CD8-positive, alpha-beta memory T cell (primary cell): ENCODE results near the gene ZDHHC14. TPM values are rescaled to one million over a fixed set of nuclear protein-coding genes. Genes with fewer than 3 reads are reported as not detected.
A peak's percentile ranks its signal among the peaks of the same experiment; 100 is the strongest.

Source experiments
- CTCF ChIA-PET: fragments of 350-600 bp; sonication (Branson Sonifier 250); formaldehyde crosslinking; loops from one replicate; lab custom pipeline; 2021; ENCODE audit warnings: antibody characterized with exemption; lab: Charles Lee
- POLR2A ChIA-PET: fragments of 350-600 bp; sonication (Branson Sonifier 250); formaldehyde crosslinking; loops from one replicate; lab custom pipeline; 2021; ENCODE audit warnings: antibody characterized with exemption; lab: Charles Lee
- DNase-seq, 5 donors: peaks; one replicate each; pipeline versions ENCODE4 v3.0.0 to v3.0.0-alpha.2; 2020 to 2022; ENCODE audit warnings: mixed read lengths in 1 of 5
- H3K27ac ChIP-seq: one replicate; pipeline ENCODE4 v1.7.0; 2013; ENCODE audit warnings: low read depth, mild to moderate bottlenecking, low read length, moderate library complexity
- H3K27me3 ChIP-seq: 2 replicates; pipeline ENCODE4 v1.7.0; 2013; ENCODE audit warnings: low read length, mild to moderate bottlenecking; ENCODE audit not compliant: insufficient read depth, poor library complexity, severe bottlenecking
- H3K36me3 ChIP-seq: 2 replicates; pipeline ENCODE4 v1.7.0; 2013; ENCODE audit warnings: mild to moderate bottlenecking, low read length, moderate library complexity; ENCODE audit not compliant: insufficient read depth
- H3K4me1 ChIP-seq: 2 replicates; pipeline ENCODE4 v1.7.0; 2013; ENCODE audit warnings: mild to moderate bottlenecking, low read length, moderate library complexity; ENCODE audit not compliant: insufficient read depth
- H3K4me3 ChIP-seq: 2 replicates; pipeline ENCODE4 v1.7.0; 2013; ENCODE audit warnings: mild to moderate bottlenecking, low read length
- H3K9me3 ChIP-seq: 2 replicates; pipeline ENCODE4 v1.7.0; 2013; ENCODE audit warnings: mild to moderate bottlenecking, low read length
- H3K27ac Mint-ChIP-seq, 8 donors: one replicate each; pipeline ENCODE4 v1.8.0; 2020 to 2021; ENCODE audit warnings: mixed read lengths in 8 of 8, mild to moderate bottlenecking in 6 of 8, inconsistent platforms in 3 of 8, moderate library complexity in 3 of 8
- H3K27me3 Mint-ChIP-seq, 2 donors: one replicate each; pipeline ENCODE4 v1.8.0; 2020 to 2021; ENCODE audit warnings: mixed read lengths in 2 of 2, mild to moderate bottlenecking in 1 of 2, moderate library complexity in 1 of 2
- H3K36me3 Mint-ChIP-seq, 3 donors: one replicate each; pipeline ENCODE4 v1.8.0; 2020 to 2021; ENCODE audit warnings: mixed read lengths in 3 of 3, inconsistent platforms in 1 of 3, mild to moderate bottlenecking in 1 of 3
- H3K4me1 Mint-ChIP-seq, 3 donors: one replicate each; pipeline ENCODE4 v1.8.0; 2020 to 2021; ENCODE audit warnings: mixed read lengths in 3 of 3, inconsistent platforms in 1 of 3, mild to moderate bottlenecking in 1 of 3
- H3K4me3 Mint-ChIP-seq, 7 donors: one replicate each; pipeline ENCODE4 v1.8.0; 2020 to 2021; ENCODE audit warnings: mixed read lengths in 7 of 7, mild to moderate bottlenecking in 6 of 7, moderate library complexity in 4 of 7, inconsistent platforms in 2 of 7
- H3K9me3 Mint-ChIP-seq, 5 donors: one replicate each; pipeline ENCODE4 v1.8.0; 2020 to 2022; ENCODE audit warnings: mixed read lengths in 5 of 5, mild to moderate bottlenecking in 3 of 5, moderate library complexity in 2 of 5, inconsistent platforms in 1 of 5
- polyA plus RNA-seq: library from polyadenylated mRNA; unstranded; fragments of 300-500 nt; fragmentation: Illumina TruSeq; gene quantifications from one replicate; pipeline ENCODE4 v1.2.3, GENCODE V29; 2021
- total RNA-seq, 2 experiments: library from RNA; stranded (reverse); gene quantifications; one replicate each; pipeline ENCODE4 v1.2.3, GENCODE V29; 2021

ZDHHC14 gene
- total and polyA plus RNA-seq, 3 experiments from 2014 or later, result 4.2 to 8.1 (median 6.3) TPM

GRCh38 chr6:157534977-157535339, 154.0 kb downstream of the ZDHHC14 start:
- H3K27ac ChIP-seq, result peak overlapping the region; percentile 22
- Mint-ChIP-seq H3K9me3 (no peaks in the 10 kb centered on the region), H3K4me1 (peaks cover 58 to 71% (median 62%) of the 10 kb centered on the region in 3 donors), H3K27ac (peak overlapping the region; percentile 84 to 97 (median 92)), H3K27me3 (peaks cover 0 to under 1% of the 10 kb centered on the region in 2 donors), H3K4me3 (peak overlapping the region in 6 of 7 donors; percentile 28 to 76 (median 70)), H3K36me3 (no peaks in the 10 kb centered on the region)
- H3K9me3 ChIP-seq, result no peaks in the 10 kb centered on the region
- POLR2A ChIA-PET, result no interaction called here
- peaks cover 42% of the 10 kb centered on the region for H3K4me1 ChIP-seq
- no peak overlapping the region for H3K4me3 ChIP-seq
- no peaks in the 10 kb centered on the region for H3K36me3 ChIP-seq
- no peak for DNase-seq
- H3K27me3 ChIP-seq, result no peaks in the 10 kb centered on the region
- CTCF ChIA-PET, result interaction anchor here (0.9 to 1.5 kb wide), 2 partner anchors 35 to 202 kb away, joined by 3 to 4 read pairs; no protein-coding TSS in a partner anchor

GRCh38 chr6:157535340-157536222, 154.6 kb downstream of the ZDHHC14 start:
- Mint-ChIP-seq H3K36me3 (no peaks in the 10 kb centered on the region), H3K9me3 (no peaks in the 10 kb centered on the region), H3K27me3 (peaks cover 0 to 2% of the 10 kb centered on the region in 2 donors), H3K4me1 (peaks cover 58 to 71% (median 62%) of the 10 kb centered on the region in 3 donors), H3K4me3 (peak overlapping the region; percentile 28 to 76 (median 72)), H3K27ac (peak overlapping the region; percentile 84 to 97 (median 92))
- Histone ChIP-seq H3K4me3 (peak overlapping the region; percentile 9), H3K4me1 (peaks cover 42% of the 10 kb centered on the region), H3K27ac (peak overlapping the region; percentile 22), H3K9me3 (no peaks in the 10 kb centered on the region), H3K27me3 (no peaks in the 10 kb centered on the region), H3K36me3 (no peaks in the 10 kb centered on the region)
- ChIA-PET CTCF (interaction anchor here (0.9 to 1.5 kb wide), 2 partner anchors 35 to 202 kb away, joined by 3 to 4 read pairs; no protein-coding TSS in a partner anchor), POLR2A (interaction anchor here (1.3 kb wide), 1 partner anchor 14 kb away, joined by 3 read pairs; no protein-coding TSS in a partner anchor)
- no peak for DNase-seq

- Mint-ChIP-seq H3K4me3 (peak overlapping the region; percentile 28 to 76 (median 72)), H3K27ac (peak overlapping the region; percentile 84 to 97 (median 92)), H3K4me1 (peaks cover 58 to 71% (median 62%) of the 10 kb centered on the region in 3 donors), H3K9me3 (no peaks in the 10 kb centered on the region), H3K27me3 (peaks cover 0 to 2% of the 10 kb centered on the region in 2 donors), H3K36me3 (no peaks in the 10 kb centered on the region)
- Histone ChIP-seq H3K36me3 (no peaks in the 10 kb centered on the region), H3K4me3 (no peak overlapping the region), H3K9me3 (no peaks in the 10 kb centered on the region), H3K27me3 (no peaks in the 10 kb centered on the region), H3K4me1 (peaks cover 42% of the 10 kb centered on the region), H3K27ac (peak overlapping the region; percentile 22)
- CTCF ChIA-PET, result no interaction called here
- POLR2A ChIA-PET, result interaction anchor here (1.3 kb wide), 1 partner anchor 13 kb away, joined by 3 read pairs; no protein-coding TSS in a partner anchor
- peak in 1 of 5 donors; percentile 55 for DNase-seq
Observed at GRCh38 chr6:157536223-157536545, 155.2 kb downstream of the ZDHHC14 start.

GRCh38 chr6:157537556-157537955, 156.6 kb downstream of the ZDHHC14 start:
- H3K9me3 ChIP-seq, result no peaks in the 10 kb centered on the region
- Mint-ChIP-seq H3K27me3 (peaks cover 0 to 4% of the 10 kb centered on the region in 2 donors), H3K27ac (peak overlapping the region; percentile 55 to 95 (median 84)), H3K9me3 (no peaks in the 10 kb centered on the region), H3K4me1 (peaks cover 57 to 71% (median 62%) of the 10 kb centered on the region in 3 donors), H3K4me3 (peak overlapping the region in 6 of 7 donors; percentile 2 to 75 (median 42)), H3K36me3 (peaks cover 0 to 5% (median 0%) of the 10 kb centered on the region in 3 donors)
- H3K36me3 ChIP-seq, result no peaks in the 10 kb centered on the region
- peaks cover 42% of the 10 kb centered on the region for H3K4me1 ChIP-seq
- CTCF ChIA-PET, result interaction anchor here (0.7 kb wide), 1 partner anchor 12 kb away, joined by 3 read pairs; no protein-coding TSS in a partner anchor
- H3K27me3 ChIP-seq, result no peaks in the 10 kb centered on the region
- H3K27ac ChIP-seq, result no peak overlapping the region
- POLR2A ChIA-PET, result no interaction called here
- no peak overlapping the region for H3K4me3 ChIP-seq
- DNase-seq, result no peak

- Mint-ChIP-seq H3K27ac (peak overlapping the region in 7 of 8 donors; percentile 67 to 95 (median 89)), H3K27me3 (peaks cover 0 to 4% of the 10 kb centered on the region in 2 donors), H3K36me3 (peaks cover 0 to 6% (median 0%) of the 10 kb centered on the region in 3 donors), H3K9me3 (no peaks in the 10 kb centered on the region), H3K4me1 (peaks cover 54 to 68% (median 59%) of the 10 kb centered on the region in 3 donors), H3K4me3 (peak overlapping the region in 5 of 7 donors; percentile 32 to 60 (median 36))
- H3K4me1 ChIP-seq, result peaks cover 42% of the 10 kb centered on the region
- H3K27me3 ChIP-seq, result no peaks in the 10 kb centered on the region
- H3K4me3 ChIP-seq, result no peak overlapping the region
- H3K27ac ChIP-seq, result no peak overlapping the region
- POLR2A ChIA-PET, result no interaction called here
- no peak for DNase-seq
- no peaks in the 10 kb centered on the region for H3K36me3 ChIP-seq
- CTCF ChIA-PET, result interaction anchor here (0.7 to 1.8 kb wide), 2 partner anchors 11 to 31 kb away, joined by 3 to 5 read pairs; no protein-coding TSS in a partner anchor
- no peaks in the 10 kb centered on the region for H3K9me3 ChIP-seq
Observed at GRCh38 chr6:157538168-157538567, 157.2 kb downstream of the ZDHHC14 start.

GRCh38 chr6:157538698-157539097, 157.7 kb downstream of the ZDHHC14 start:
- H3K36me3 Mint-ChIP-seq, result peaks cover 3 to 9% (median 4%) of the 10 kb centered on the region in 3 donors
- peaks cover 0 to 4% of the 10 kb centered on the region in 2 donors for H3K27me3 Mint-ChIP-seq
- ChIA-PET CTCF (interaction anchor here (1.8 kb wide), 1 partner anchor 31 kb away, joined by 5 read pairs; no protein-coding TSS in a partner anchor), POLR2A (interaction anchor here (0.6 kb wide), 1 partner anchor 308 kb away, joined by 3 read pairs; no protein-coding TSS in a partner anchor)
- Histone ChIP-seq H3K4me1 (peaks cover 42% of the 10 kb centered on the region), H3K9me3 (no peaks in the 10 kb centered on the region), H3K27me3 (no peaks in the 10 kb centered on the region), H3K27ac (no peak overlapping the region), H3K4me3 (no peak overlapping the region), H3K36me3 (no peaks in the 10 kb centered on the region)
- peak overlapping the region; percentile 67 to 95 (median 88) for H3K27ac Mint-ChIP-seq
- no peak for DNase-seq
- no peaks in the 10 kb centered on the region for H3K9me3 Mint-ChIP-seq
- H3K4me3 Mint-ChIP-seq, result peak overlapping the region in 6 of 7 donors; percentile 32 to 71 (median 48)
- H3K4me1 Mint-ChIP-seq, result peaks cover 50 to 63% (median 55%) of the 10 kb centered on the region in 3 donors

GRCh38 chr6:157539421-157539822, 158.4 kb downstream of the ZDHHC14 start:
- no peak for DNase-seq
- H3K27me3 Mint-ChIP-seq, result peaks cover 0 to 4% of the 10 kb centered on the region in 2 donors
- POLR2A ChIA-PET, result interaction anchor here (0.6 kb wide), 1 partner anchor 309 kb away, joined by 3 read pairs; no protein-coding TSS in a partner anchor
- CTCF ChIA-PET, result interaction anchor here (1.8 kb wide), 1 partner anchor 30 kb away, joined by 5 read pairs; no protein-coding TSS in a partner anchor
- Histone ChIP-seq H3K9me3 (no peaks in the 10 kb centered on the region), H3K27ac (no peak overlapping the region), H3K4me1 (peaks cover 39% of the 10 kb centered on the region), H3K4me3 (no peak overlapping the region), H3K27me3 (no peaks in the 10 kb centered on the region), H3K36me3 (no peaks in the 10 kb centered on the region)
- H3K27ac Mint-ChIP-seq, result peak overlapping the region; percentile 27 to 92 (median 76)
- H3K4me3 Mint-ChIP-seq, result no peak overlapping the region
- H3K9me3 Mint-ChIP-seq, result no peaks in the 10 kb centered on the region
- peaks cover 47 to 55% (median 55%) of the 10 kb centered on the region in 3 donors for H3K4me1 Mint-ChIP-seq
- peaks cover 4 to 9% (median 5%) of the 10 kb centered on the region in 3 donors for H3K36me3 Mint-ChIP-seq
